HEK293 (cell line): Measurements from ENCODE around the gene FAM118A.

Experiments
- CTCF ChIA-PET: fragments of 350-600 bp; formaldehyde crosslinking; extraction: SDS; loops from one replicate; lab custom pipeline; 2021; ENCODE audit warnings: antibody characterized with exemption; lab: Yijun Ruan, JAX
- POLR2A ChIA-PET: fragments of 300-600 bp; formaldehyde crosslinking; extraction: SDS; loops from one replicate; lab custom pipeline; 2020; ENCODE audit warnings: antibody characterized with exemption, inconsistent platforms; lab: Yijun Ruan, JAX
- H3K27ac ChIP-seq: fragments of 200-500 bp; sonication (Bioruptor generic); 2 replicates; pipeline ENCODE4 v1.5.1; 2014; ENCODE audit warnings: low read depth, low read length, control low read depth, inconsistent platforms; ENCODE audit errors: extremely low read depth
- H3K36me3 ChIP-seq, 2 experiments: fragments of 200-500 bp in 1 of 2; sonication (Bioruptor generic) in 1 of 2; 1 replicate in 1 of 2; 2 replicates in 1 of 2; pipeline ENCODE4 v1.5.1; 2014 to 2017; ENCODE audit warnings: inconsistent platforms in 2 of 2, low read length in 2 of 2; ENCODE audit not compliant: control insufficient read depth in 2 of 2, insufficient read depth in 1 of 2
- H3K4me1 ChIP-seq: fragments of 200-500 bp; sonication (Bioruptor generic); 2 replicates; pipeline ENCODE4 v1.5.1; 2014; ENCODE audit warnings: mild to moderate bottlenecking, low read length, inconsistent platforms; ENCODE audit not compliant: control insufficient read depth, insufficient read depth
- H3K4me3 ChIP-seq: 2 replicates; pipeline ENCODE4 v1.5.1; 2011; ENCODE audit warnings: low read depth, mild to moderate bottlenecking, control low read depth, low read length, moderate library complexity
- H3K9me3 ChIP-seq: fragments of 200-500 bp; sonication (Bioruptor generic); 2 replicates; pipeline ENCODE4 v1.5.1; 2014; ENCODE audit warnings: low read depth, low read length, inconsistent platforms; ENCODE audit not compliant: control insufficient read depth, insufficient read depth
- BCL11A ChIP-seq: fragments of 450-650 bp; formaldehyde crosslinking; IDR thresholded peaks from 2 replicates; pipeline ENCODE4 v1.5.1; 2016; ENCODE audit warnings: low read depth, missing biosample characterization, missing genetic modification characterization
- GLIS2 ChIP-seq: fragments of 450-650 bp; formaldehyde crosslinking; IDR thresholded peaks from 2 replicates; pipeline ENCODE4 v1.5.1; 2016; ENCODE audit warnings: missing biosample characterization, missing genetic modification characterization
- KLF16 ChIP-seq: fragments of 450-650 bp; formaldehyde crosslinking; IDR thresholded peaks from 2 replicates; pipeline ENCODE4 v1.5.1; 2017; ENCODE audit warnings: missing biosample characterization, missing genetic modification characterization
- KLF9 ChIP-seq: fragments of 450-650 bp; formaldehyde crosslinking; IDR thresholded peaks from 2 replicates; pipeline ENCODE4 v1.5.1; 2016; ENCODE audit warnings: missing biosample characterization, missing genetic modification characterization, low read depth
- RBAK ChIP-seq: fragments of 450-650 bp; formaldehyde crosslinking; IDR thresholded peaks from 2 replicates; pipeline ENCODE4 v1.5.1; 2016; ENCODE audit warnings: missing biosample characterization, missing genetic modification characterization
- REPIN1 ChIP-seq: fragments of 450-650 bp; formaldehyde crosslinking; IDR thresholded peaks from 2 replicates; pipeline ENCODE4 v1.5.1; 2017; ENCODE audit warnings: missing biosample characterization, missing genetic modification characterization, low read depth
- SCRT1 ChIP-seq: fragments of 450-650 bp; formaldehyde crosslinking; IDR thresholded peaks from 2 replicates; pipeline ENCODE4 v1.5.1; 2016; ENCODE audit warnings: missing biosample characterization, missing genetic modification characterization, borderline replicate concordance
- SCRT2 ChIP-seq: fragments of 450-650 bp; formaldehyde crosslinking; IDR thresholded peaks from 2 replicates; pipeline ENCODE4 v1.5.1; 2016; ENCODE audit warnings: missing biosample characterization, missing genetic modification characterization
- ZBTB26 ChIP-seq: fragments of 450-650 bp; formaldehyde crosslinking; optimal IDR thresholded peaks from 2 replicates; pipeline ENCODE3; 2016; ENCODE audit warnings: missing biosample characterization, mild to moderate bottlenecking, missing genetic modification characterization
- ZIC2 ChIP-seq: fragments of 450-650 bp; formaldehyde crosslinking; IDR thresholded peaks from 2 replicates; pipeline ENCODE4 v1.5.1; 2016; ENCODE audit warnings: missing biosample characterization, missing genetic modification characterization
- ZNF10 ChIP-seq: fragments of 450-650 bp; formaldehyde crosslinking; IDR thresholded peaks from 2 replicates; pipeline ENCODE4 v1.5.1; 2017; ENCODE audit warnings: missing biosample characterization, missing genetic modification characterization
- ZNF112 ChIP-seq: fragments of 450-650 bp; formaldehyde crosslinking; IDR thresholded peaks from 2 replicates; pipeline ENCODE4 v1.5.0; 2017; ENCODE audit warnings: missing biosample characterization, missing genetic modification characterization
- ZNF140 ChIP-seq: fragments of 450-650 bp; formaldehyde crosslinking; IDR thresholded peaks from 2 replicates; pipeline ENCODE4 v1.5.1; 2016; ENCODE audit warnings: missing biosample characterization, missing genetic modification characterization
- ZNF146 ChIP-seq: fragments of 450-650 bp; formaldehyde crosslinking; IDR thresholded peaks from 2 replicates; pipeline ENCODE4 v1.5.1; 2016; ENCODE audit warnings: missing biosample characterization, missing genetic modification characterization
- ZNF211 ChIP-seq: fragments of 450-650 bp; formaldehyde crosslinking; IDR thresholded peaks from 2 replicates; pipeline ENCODE4 v1.5.1; 2016; ENCODE audit warnings: low read depth, missing biosample characterization, missing genetic modification characterization
- ZNF24 ChIP-seq: fragments of 450-650 bp; formaldehyde crosslinking; IDR thresholded peaks from 2 replicates; pipeline ENCODE4 v1.5.1; 2016; ENCODE audit warnings: missing biosample characterization, missing genetic modification characterization
- ZNF311 ChIP-seq: fragments of 450-650 bp; formaldehyde crosslinking; IDR thresholded peaks from 2 replicates; pipeline ENCODE4 v1.5.1; 2017; ENCODE audit warnings: missing biosample characterization, missing genetic modification characterization, borderline replicate concordance
- ZNF341 ChIP-seq: fragments of 450-650 bp; formaldehyde crosslinking; IDR thresholded peaks from 2 replicates; pipeline ENCODE4; 2016; ENCODE audit warnings: low read depth, missing biosample characterization, missing genetic modification characterization
- ZNF404 ChIP-seq: fragments of 450-650 bp; formaldehyde crosslinking; IDR thresholded peaks from 2 replicates; pipeline ENCODE4 v1.5.1; 2017; ENCODE audit warnings: missing biosample characterization, missing genetic modification characterization
- ZNF48 ChIP-seq: fragments of 450-650 bp; formaldehyde crosslinking; IDR thresholded peaks from 2 replicates; pipeline ENCODE4 v1.5.1; 2016; ENCODE audit warnings: missing biosample characterization, missing genetic modification characterization
- ZNF558 ChIP-seq: fragments of 450-650 bp; formaldehyde crosslinking; IDR thresholded peaks from 2 replicates; pipeline ENCODE4 v1.5.1; 2016; ENCODE audit warnings: missing biosample characterization, missing genetic modification characterization
- ZNF600 ChIP-seq: fragments of 450-650 bp; formaldehyde crosslinking; IDR thresholded peaks from 2 replicates; pipeline ENCODE4 v1.5.1; 2016; ENCODE audit warnings: missing biosample characterization, missing genetic modification characterization
- ZNF639 ChIP-seq: fragments of 450-650 bp; formaldehyde crosslinking; IDR thresholded peaks from 2 replicates; pipeline ENCODE4 v1.5.1; 2016; ENCODE audit warnings: missing biosample characterization, missing genetic modification characterization
- ZNF645 ChIP-seq: fragments of 450-650 bp; formaldehyde crosslinking; IDR thresholded peaks from 2 replicates; pipeline ENCODE4; 2016; ENCODE audit warnings: missing biosample characterization, missing genetic modification characterization
- ZNF658 ChIP-seq: fragments of 450-650 bp; formaldehyde crosslinking; IDR thresholded peaks from 2 replicates; pipeline ENCODE4; 2016; ENCODE audit warnings: missing biosample characterization, missing genetic modification characterization
- ZNF664 ChIP-seq: fragments of 450-650 bp; formaldehyde crosslinking; IDR thresholded peaks from 2 replicates; pipeline ENCODE4 v1.5.1; 2016; ENCODE audit warnings: missing biosample characterization, missing genetic modification characterization
- ZNF768 ChIP-seq: fragments of 450-650 bp; formaldehyde crosslinking; IDR thresholded peaks from 2 replicates; pipeline ENCODE4 v1.5.1; 2018; ENCODE audit warnings: missing biosample characterization, mild to moderate bottlenecking, missing genetic modification characterization
- ZNF792 ChIP-seq: fragments of 450-650 bp; formaldehyde crosslinking; IDR thresholded peaks from 2 replicates; pipeline ENCODE4 v1.5.1; 2016; ENCODE audit warnings: missing biosample characterization, missing genetic modification characterization
- ZNF843 ChIP-seq: fragments of 450-650 bp; formaldehyde crosslinking; IDR thresholded peaks from 2 replicates; pipeline ENCODE4 v1.5.1; 2016; ENCODE audit warnings: missing biosample characterization, missing genetic modification characterization
- ZSCAN30 ChIP-seq: fragments of 450-650 bp; IDR thresholded peaks from 2 replicates; pipeline ENCODE4 v1.5.1; 2018; ENCODE audit warnings: missing biosample characterization, mild to moderate bottlenecking, missing genetic modification characterization, moderate library complexity
- TF ChIP-seq, protein P1 (sequence below): fragments of 450-650 bp; formaldehyde crosslinking; IDR thresholded peaks from 2 replicates; pipeline ENCODE4 v1.5.1; 2017; ENCODE audit warnings: missing biosample characterization, missing genetic modification characterization

Gene FAM118A

DNA sequence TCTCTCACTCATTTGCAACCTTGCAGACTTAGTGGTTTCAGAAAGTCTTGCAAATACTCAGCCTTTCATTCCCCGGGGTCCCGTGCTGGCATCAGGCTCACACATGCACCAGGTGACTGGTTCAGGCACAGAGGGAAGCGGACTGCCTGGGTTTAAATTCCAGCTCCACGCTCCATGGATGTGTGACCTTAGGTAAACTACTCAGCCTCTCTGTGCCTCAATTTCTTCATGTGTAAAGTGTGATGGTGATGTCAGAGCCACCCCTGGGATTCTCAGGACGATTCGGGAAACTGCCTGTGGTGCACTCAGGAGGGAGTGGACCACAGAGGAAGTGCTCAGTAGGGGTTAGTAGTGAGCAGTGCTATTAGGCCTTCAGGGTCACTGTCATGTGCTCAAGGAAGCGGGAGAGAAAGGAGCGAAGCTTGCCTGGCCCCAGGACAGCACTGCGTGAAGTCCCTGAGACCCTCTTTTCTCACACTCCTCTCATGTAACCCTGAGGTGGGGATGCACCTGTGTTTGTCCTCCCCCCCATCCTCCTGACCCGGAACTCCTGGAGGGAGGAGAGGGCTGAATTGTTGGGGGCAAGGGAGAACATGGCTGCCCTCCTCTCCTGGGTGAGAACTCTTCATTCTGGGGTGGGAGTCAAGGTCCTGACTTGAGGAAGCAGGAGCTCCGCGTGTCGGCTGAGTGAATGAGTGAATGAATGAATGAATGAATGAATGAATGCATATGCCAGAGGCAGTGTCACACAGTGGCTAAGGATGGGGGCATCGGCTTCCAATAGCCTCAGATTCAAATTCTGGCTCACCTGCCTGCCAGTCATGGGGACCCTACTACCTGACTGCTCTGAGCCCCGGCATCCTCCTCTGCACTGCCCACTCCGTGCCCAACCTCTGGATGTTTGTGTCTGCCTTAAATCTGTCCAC lies 39.4 kb upstream of the FAM118A start:
- Histone ChIP-seq H3K4me1 (peaks cover 4% of the 10 kb centered on the region; the same call in 1 of the 2 replicates), H3K36me3 (no peaks in the 10 kb centered on the region), H3K4me3 (no peak overlapping the region), H3K9me3 (no peaks in the 10 kb centered on the region), H3K27ac (no peak overlapping the region)
- no peak for TF ChIP-seq ZBTB26
- TF ChIP-seq GLIS2 (tag by site-specific recombination), result no peak
- TF ChIP-seq ZNF10 (tag by site-specific recombination), result no peak
- TF ChIP-seq ZNF311 (tag by site-specific recombination), result no peak
- TF ChIP-seq ZNF645 (tag by site-specific recombination), result no peak
- TF ChIP-seq ZNF341 (tag by site-specific recombination), result no peak
- no peak for TF ChIP-seq ZNF112
- TF ChIP-seq ZNF639, result no peak
- no peak for TF ChIP-seq ZNF140 (tag by site-specific recombination)
- TF ChIP-seq ZNF48, result no peak
- TF ChIP-seq ZNF24, result peak; percentile 64
- TF ChIP-seq ZNF792 (tag by site-specific recombination), result no peak
- TF ChIP-seq KLF9 (tag by site-specific recombination), result no peak
- 0 out of 2 replicates have a peak, but pooled peaks have one; percentile 47 for TF ChIP-seq ZNF768 (tag by site-specific recombination)
- TF ChIP-seq, protein P1, sequence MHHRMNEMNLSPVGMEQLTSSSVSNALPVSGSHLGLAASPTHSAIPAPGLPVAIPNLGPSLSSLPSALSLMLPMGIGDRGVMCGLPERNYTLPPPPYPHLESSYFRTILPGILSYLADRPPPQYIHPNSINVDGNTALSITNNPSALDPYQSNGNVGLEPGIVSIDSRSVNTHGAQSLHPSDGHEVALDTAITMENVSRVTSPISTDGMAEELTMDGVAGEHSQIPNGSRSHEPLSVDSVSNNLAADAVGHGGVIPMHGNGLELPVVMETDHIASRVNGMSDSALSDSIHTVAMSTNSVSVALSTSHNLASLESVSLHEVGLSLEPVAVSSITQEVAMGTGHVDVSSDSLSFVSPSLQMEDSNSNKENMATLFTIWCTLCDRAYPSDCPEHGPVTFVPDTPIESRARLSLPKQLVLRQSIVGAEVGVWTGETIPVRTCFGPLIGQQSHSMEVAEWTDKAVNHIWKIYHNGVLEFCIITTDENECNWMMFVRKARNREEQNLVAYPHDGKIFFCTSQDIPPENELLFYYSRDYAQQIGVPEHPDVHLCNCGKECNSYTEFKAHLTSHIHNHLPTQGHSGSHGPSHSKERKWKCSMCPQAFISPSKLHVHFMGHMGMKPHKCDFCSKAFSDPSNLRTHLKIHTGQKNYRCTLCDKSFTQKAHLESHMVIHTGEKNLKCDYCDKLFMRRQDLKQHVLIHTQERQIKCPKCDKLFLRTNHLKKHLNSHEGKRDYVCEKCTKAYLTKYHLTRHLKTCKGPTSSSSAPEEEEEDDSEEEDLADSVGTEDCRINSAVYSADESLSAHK (tag by site-specific recombination), result no peak
- TF ChIP-seq ZIC2 (tag by site-specific recombination), result peak; percentile 88
- TF ChIP-seq ZNF211, result no peak
- TF ChIP-seq ZNF664 (tag by site-specific recombination), result no peak
- ChIA-PET POLR2A (no interaction called here), CTCF (interaction anchor here (0.6 to 4.5 kb wide), 9 partner anchors 13 to 1386 kb away, joined by 3 to 25 read pairs (median 4); partner anchors contain the start of gene FBLN1)

GRCh38 chr22:45271667-45272201 lies 38.0 kb upstream of the FAM118A start:
- Histone ChIP-seq H3K36me3 (no peaks in the 10 kb centered on the region), H3K4me1 (peaks cover 4% of the 10 kb centered on the region; the same call in 1 of the 2 replicates), H3K27ac (no peak overlapping the region), H3K4me3 (no peak overlapping the region), H3K9me3 (no peaks in the 10 kb centered on the region)
- ChIA-PET POLR2A (no interaction called here), CTCF (interaction anchor here (0.7 to 4.5 kb wide), 5 partner anchors 105 to 281 kb away, joined by 3 to 25 read pairs (median 4); no protein-coding TSS in a partner anchor)
- no peak for TF ChIP-seq KLF16 (tag by site-specific recombination)
- no peak for TF ChIP-seq ZNF658 (tag by site-specific recombination)
- no peak for TF ChIP-seq ZNF404 (tag by site-specific recombination)
- no peak for TF ChIP-seq RBAK (tag by site-specific recombination)
- no peak for TF ChIP-seq SCRT2
- TF ChIP-seq ZNF558 (tag by site-specific recombination), result no peak
- TF ChIP-seq ZNF600 (tag by site-specific recombination), result no peak
- no peak for TF ChIP-seq BCL11A (tag by site-specific recombination)
- TF ChIP-seq ZNF843 (tag by site-specific recombination), result no peak
- TF ChIP-seq ZNF146 (tag by site-specific recombination), result no peak
- TF ChIP-seq ZSCAN30, result no peak
- TF ChIP-seq SCRT1 (tag by site-specific recombination), result no peak
- TF ChIP-seq REPIN1 (tag by site-specific recombination), result no peak
